AG10803 (cell line): Measurements from ENCODE around the gene GHR.

Experiments used
- DNase-seq: peaks from one replicate; pipeline ENCODE4 v3.0.0; 2010; ENCODE audit warnings: low read depth
- H3K4me3 ChIP-seq: 2 replicates; pipeline ENCODE4 v1.5.1; 2011; ENCODE audit warnings: mild to moderate bottlenecking, low read length, control low read depth
- CTCF ChIP-seq: conservative IDR thresholded peaks from 2 replicates; pipeline ENCODE4 v1.5.1; 2011; ENCODE audit warnings: mild to moderate bottlenecking, low read length, control low read depth, inconsistent platforms

GHR gene

GRCh38 chr5:42496397-42497156, 73.3 kb downstream of the GHR start:
- H3K4me3 ChIP-seq = no peak overlapping the region
- DNase-seq = no peak
- no peak for TF ChIP-seq CTCF

GRCh38 chr5:42498000-42498399, 74.8 kb downstream of the GHR start:
- no peak overlapping the region for H3K4me3 ChIP-seq
- no peak for TF ChIP-seq CTCF
- DNase-seq = no peak

- H3K4me3 ChIP-seq = no peak overlapping the region
- TF ChIP-seq CTCF = no peak
- DNase-seq = no peak
Measured at GRCh38 chr5:42499016-42499415, 75.8 kb downstream of the GHR start.

GRCh38 chr5:42500003-42500599, 76.9 kb downstream of the GHR start:
- no peak for TF ChIP-seq CTCF
- DNase-seq = no peak
- no peak overlapping the region for H3K4me3 ChIP-seq

GRCh38 chr5:42502613-42503470, 79.6 kb downstream of the GHR start:
- TF ChIP-seq CTCF = no peak
- no peak overlapping the region for H3K4me3 ChIP-seq
- no peak for DNase-seq

GRCh38 chr5:42506662-42507061, 83.4 kb downstream of the GHR start:
- TF ChIP-seq CTCF = no peak
- H3K4me3 ChIP-seq = no peak overlapping the region

More at GRCh38 chr5:42506662-42507061, 83.4 kb downstream of the GHR start:
- no peak for DNase-seq
